Measurements from ENCODE around the gene SNAPC4.
"Not testable (repeated sequence)": the region's sequence is repeated elsewhere in the genome, so short reads cannot be mapped to it uniquely, and the experiment has no call there.

SNAPC4 gene

DNA sequence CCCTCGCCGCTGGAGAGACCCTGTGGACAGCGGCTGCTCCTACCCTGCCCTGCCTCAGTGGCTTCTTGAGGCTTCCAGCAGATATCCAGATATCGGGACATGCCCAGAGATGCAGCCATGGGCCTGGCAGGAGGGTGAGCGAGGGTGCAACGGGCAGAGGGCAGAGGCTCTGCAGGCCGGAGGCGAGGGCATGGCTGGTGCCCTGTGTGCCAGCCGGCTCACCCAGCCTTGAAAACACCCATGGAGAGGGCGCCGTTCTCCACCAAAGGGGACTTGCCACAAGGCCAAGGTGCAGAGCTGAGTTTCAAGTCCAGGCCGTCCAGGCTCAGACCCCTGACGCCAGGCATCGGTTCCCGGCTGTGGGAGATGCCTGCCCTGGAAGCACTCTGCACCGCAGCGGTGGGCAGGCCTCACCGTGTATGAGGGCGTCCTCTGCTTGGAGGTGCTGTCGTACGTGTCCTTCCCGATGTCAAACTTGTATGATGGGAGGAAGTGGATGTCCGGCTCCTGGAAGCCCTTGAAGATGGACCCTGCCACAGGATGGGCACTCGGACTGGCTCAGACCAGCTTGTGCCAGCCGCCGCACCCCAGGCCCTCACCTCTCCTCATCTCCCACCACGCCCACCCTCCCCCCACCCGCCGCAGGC lies 30.7 kb upstream of the SNAPC4 start:
- no peak overlapping the region for H3K4me3 Mint-ChIP-seq
- peaks cover 1% of the 10 kb centered on the region for H3K4me1 Mint-ChIP-seq
- TF ChIP-seq, protein P1, sequence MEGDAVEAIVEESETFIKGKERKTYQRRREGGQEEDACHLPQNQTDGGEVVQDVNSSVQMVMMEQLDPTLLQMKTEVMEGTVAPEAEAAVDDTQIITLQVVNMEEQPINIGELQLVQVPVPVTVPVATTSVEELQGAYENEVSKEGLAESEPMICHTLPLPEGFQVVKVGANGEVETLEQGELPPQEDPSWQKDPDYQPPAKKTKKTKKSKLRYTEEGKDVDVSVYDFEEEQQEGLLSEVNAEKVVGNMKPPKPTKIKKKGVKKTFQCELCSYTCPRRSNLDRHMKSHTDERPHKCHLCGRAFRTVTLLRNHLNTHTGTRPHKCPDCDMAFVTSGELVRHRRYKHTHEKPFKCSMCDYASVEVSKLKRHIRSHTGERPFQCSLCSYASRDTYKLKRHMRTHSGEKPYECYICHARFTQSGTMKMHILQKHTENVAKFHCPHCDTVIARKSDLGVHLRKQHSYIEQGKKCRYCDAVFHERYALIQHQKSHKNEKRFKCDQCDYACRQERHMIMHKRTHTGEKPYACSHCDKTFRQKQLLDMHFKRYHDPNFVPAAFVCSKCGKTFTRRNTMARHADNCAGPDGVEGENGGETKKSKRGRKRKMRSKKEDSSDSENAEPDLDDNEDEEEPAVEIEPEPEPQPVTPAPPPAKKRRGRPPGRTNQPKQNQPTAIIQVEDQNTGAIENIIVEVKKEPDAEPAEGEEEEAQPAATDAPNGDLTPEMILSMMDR (IDR thresholded peaks at IDR 0.05): no peak
- H3K9me3 Mint-ChIP-seq: no peaks in the 10 kb centered on the region
- DNase-seq: no peak
- no peak overlapping the region for H3K27ac Mint-ChIP-seq
- H3K36me3 Mint-ChIP-seq (ENCODE audit: low read depth): peaks cover 16% of the 10 kb centered on the region
- H3K27me3 Mint-ChIP-seq (ENCODE audit: low read depth, poor library complexity): peaks cover 3% of the 10 kb centered on the region

DNA sequence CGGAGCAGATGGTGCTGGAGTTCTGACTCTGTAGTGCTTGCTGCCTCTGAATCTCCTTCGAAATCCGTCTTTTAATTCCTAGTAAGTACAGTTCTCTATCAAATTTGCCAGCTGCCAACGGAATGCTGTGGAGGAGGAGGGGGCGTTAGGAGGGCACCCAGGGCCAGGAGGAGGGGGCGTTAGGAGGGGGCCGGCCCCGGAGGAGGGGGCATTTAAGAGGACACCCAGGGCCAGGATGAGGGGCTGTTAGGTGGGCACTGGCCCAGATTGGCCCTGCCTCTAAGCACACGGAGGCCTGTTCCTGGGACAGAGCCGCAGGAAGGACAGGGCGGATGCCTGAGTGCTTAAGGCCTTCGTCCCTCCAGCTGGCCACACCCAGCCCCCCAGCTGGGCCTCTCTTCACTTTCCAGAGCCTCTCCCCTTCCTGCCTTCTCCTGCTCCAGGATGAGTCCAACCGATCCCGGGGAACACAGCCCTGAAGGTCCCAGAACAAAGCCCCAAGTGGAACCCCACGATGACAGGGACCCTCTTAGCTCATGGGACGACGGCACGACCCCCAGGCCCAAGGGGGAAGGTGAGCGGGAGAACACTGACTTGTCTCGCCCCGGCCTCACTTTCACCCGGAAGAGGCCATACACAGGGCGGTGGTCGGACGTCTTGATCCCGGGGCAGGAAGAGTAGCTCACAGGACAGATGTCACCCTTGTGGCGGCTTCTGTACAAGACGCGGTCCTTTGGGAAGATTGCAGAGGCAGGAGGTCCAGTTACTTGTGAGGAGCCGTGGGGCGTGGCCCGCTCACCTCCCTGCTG lies 29.9 kb upstream of the SNAPC4 start:
- DNase-seq: no peak
- peaks cover 19% of the 10 kb centered on the region for H3K36me3 Mint-ChIP-seq (ENCODE audit: low read depth)
- H3K4me3 Mint-ChIP-seq: no peak overlapping the region
- no peaks in the 10 kb centered on the region for H3K4me1 Mint-ChIP-seq
- TF ChIP-seq, protein P1 (IDR thresholded peaks at IDR 0.05): no peak
- no peak overlapping the region for H3K27ac Mint-ChIP-seq
- peaks cover 3% of the 10 kb centered on the region for H3K27me3 Mint-ChIP-seq (ENCODE audit: low read depth, poor library complexity)
- no peaks in the 10 kb centered on the region for H3K9me3 Mint-ChIP-seq

DNA sequence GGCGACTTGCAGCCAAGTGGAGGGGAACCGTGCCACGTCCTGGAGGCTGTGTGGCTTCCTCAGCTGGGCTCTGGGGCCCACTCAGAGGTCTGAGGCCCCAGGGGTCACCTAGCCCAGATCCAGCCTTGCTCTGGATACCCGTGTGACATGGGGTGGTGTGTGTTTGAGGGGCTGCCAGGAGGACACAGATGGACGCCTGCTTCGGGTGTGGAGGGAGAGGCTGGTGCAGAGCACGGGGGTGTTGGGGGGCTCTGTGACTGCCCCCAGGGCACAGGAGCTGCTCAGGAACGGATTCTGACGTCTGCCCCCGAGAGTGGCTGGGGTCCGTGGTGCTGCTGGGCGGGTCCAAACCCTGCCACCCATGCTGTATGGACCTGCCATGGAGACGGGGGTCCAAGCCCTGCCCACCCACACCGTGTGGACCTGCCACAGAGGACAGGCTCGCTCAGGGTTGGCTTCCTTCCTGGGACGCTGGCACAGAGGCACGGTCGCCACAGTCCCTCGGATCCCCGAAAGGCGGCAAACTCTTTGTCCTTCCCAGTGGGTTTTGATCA lies 29.2 kb upstream of the SNAPC4 start:
- TF ChIP-seq, protein P1 (IDR thresholded peaks at IDR 0.05): no peak
- no peak overlapping the region for H3K27ac Mint-ChIP-seq
- no peaks in the 10 kb centered on the region for H3K9me3 Mint-ChIP-seq
- no peaks in the 10 kb centered on the region for H3K4me1 Mint-ChIP-seq
- peaks cover 19% of the 10 kb centered on the region for H3K36me3 Mint-ChIP-seq (ENCODE audit: low read depth)
- H3K27me3 Mint-ChIP-seq (ENCODE audit: low read depth, poor library complexity): peaks cover 3% of the 10 kb centered on the region
- H3K4me3 Mint-ChIP-seq: no peak overlapping the region
- DNase-seq: no peak

DNA sequence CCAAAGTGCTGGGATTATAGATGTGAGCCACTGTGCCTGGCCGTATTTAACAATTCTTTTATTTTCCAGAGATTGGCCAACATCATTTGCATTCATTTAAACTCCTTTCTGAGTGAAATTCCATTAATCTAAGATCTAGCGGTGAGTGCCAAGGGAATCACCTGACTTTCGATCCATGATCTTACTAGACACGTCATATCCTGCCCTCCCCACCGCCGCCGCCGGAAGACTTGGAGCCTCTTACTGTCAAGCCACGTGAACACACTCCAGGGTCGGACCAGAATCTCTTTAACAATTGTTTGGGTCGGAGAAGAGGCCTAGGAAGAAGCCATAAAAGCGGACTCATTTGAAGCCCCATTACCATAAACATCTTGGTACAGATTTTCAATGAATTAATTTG lies 26.8 kb upstream of the SNAPC4 start:
- H3K4me1 Mint-ChIP-seq: no peaks in the 10 kb centered on the region
- DNase-seq: no peak
- H3K27ac Mint-ChIP-seq: peak overlapping the region; percentile 86
- H3K36me3 Mint-ChIP-seq (ENCODE audit: low read depth): peaks cover 24% of the 10 kb centered on the region
- TF ChIP-seq, protein P1 (IDR thresholded peaks at IDR 0.05): no peak
- H3K4me3 Mint-ChIP-seq: no peak overlapping the region
- peaks cover 3% of the 10 kb centered on the region for H3K27me3 Mint-ChIP-seq (ENCODE audit: low read depth, poor library complexity)
- no peaks in the 10 kb centered on the region for H3K9me3 Mint-ChIP-seq

DNA sequence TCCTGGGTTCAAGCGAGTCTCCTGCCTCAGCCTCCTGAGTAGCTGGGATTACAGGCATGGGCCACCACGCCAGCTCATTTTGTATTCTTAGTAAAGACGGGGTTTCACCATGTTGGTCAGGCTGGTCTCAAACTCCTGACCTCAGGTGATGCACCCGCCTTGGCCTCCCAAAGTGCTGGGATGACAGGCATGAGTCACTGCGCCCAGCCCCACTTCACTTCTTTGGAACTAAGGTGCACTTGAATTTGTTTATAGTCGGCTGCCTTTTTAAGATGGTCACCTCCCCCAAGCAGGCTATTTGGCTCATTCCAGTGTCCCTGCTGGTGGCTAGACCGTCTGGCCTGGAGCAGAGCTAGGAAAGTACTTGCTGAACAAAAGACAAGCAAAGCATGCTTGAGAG lies 25.4 kb upstream of the SNAPC4 start:
- not testable (repeated sequence) for H3K27me3 Mint-ChIP-seq (ENCODE audit: low read depth, poor library complexity); H3K9me3 Mint-ChIP-seq; H3K4me3 Mint-ChIP-seq; H3K4me1 Mint-ChIP-seq; DNase-seq
- peaks cover 24% of the 10 kb centered on the region for H3K36me3 Mint-ChIP-seq (ENCODE audit: low read depth)
- H3K27ac Mint-ChIP-seq: peak overlapping the region; percentile 91

DNA sequence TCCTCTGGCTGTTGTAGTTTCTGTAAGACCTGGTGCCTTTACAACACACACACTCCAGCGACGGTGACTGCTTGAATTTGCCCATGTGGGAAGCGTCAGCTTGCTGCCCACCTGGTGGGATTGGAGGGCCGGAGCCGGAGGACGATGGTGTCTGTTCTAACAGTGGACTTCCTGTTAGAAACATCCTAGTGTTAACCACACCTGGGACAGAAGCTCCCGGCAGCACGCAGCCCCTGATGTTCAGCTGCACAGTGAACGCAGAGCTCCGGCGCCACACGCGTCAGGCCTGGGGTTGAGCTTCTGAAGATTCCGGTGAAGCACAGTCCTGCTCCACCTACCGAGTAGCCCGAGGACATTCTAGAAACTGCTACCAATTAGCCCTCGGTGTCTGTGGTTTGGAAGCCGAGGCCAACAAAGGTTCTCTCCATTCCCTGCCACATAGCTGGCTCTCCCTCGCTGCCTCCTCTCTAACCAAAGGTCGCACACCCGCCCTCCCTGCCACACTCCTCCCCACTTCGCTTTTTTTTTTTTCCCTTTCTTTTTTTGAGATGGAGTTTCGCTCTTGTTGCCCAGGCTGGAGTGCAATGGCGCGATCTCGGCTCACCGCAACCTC lies 24.9 kb upstream of the SNAPC4 start:
- TF ChIP-seq, protein P1 (IDR thresholded peaks at IDR 0.05): no peak
- no peaks in the 10 kb centered on the region for H3K4me1 Mint-ChIP-seq
- H3K9me3 Mint-ChIP-seq: no peaks in the 10 kb centered on the region
- no peak overlapping the region for H3K4me3 Mint-ChIP-seq
- peaks cover 24% of the 10 kb centered on the region for H3K36me3 Mint-ChIP-seq (ENCODE audit: low read depth)
- H3K27ac Mint-ChIP-seq: peak overlapping the region; percentile 91
- DNase-seq: no peak
- H3K27me3 Mint-ChIP-seq (ENCODE audit: low read depth, poor library complexity): peaks cover 3% of the 10 kb centered on the region
